ENCODE measurements around the gene PEX12.
"Not testable (repeated sequence)": the region's sequence is repeated elsewhere in the genome, so short reads cannot be mapped to it uniquely, and the experiment has no call there.

PEX12 gene

GRCh38 chr17:35536664-35537171, 41.7 kb downstream of the PEX12 start:
- no peak for DNase-seq (ENCODE audit: low spot score)

GRCh38 chr17:35535406-35535805, 43.0 kb downstream of the PEX12 start:
- not testable (repeated sequence) for DNase-seq (ENCODE audit: low spot score)

- DNase-seq (ENCODE audit: low spot score): no peak
Observed at GRCh38 chr17:35534576-35535093, 43.7 kb downstream of the PEX12 start.

GRCh38 chr17:35531160-35531559, 47.2 kb downstream of the PEX12 start:
- no peak for DNase-seq (ENCODE audit: low spot score)

- DNase-seq (ENCODE audit: low spot score): no peak
Observed at GRCh38 chr17:35529866-35530265, 48.5 kb downstream of the PEX12 start.

- not testable (repeated sequence) for DNase-seq (ENCODE audit: low spot score)
Observed at GRCh38 chr17:35529326-35529725, 49.0 kb downstream of the PEX12 start.

Measured in RKO (cell line).